GM23338 (cell line): ENCODE data around the gene PEAK3.

Experiments used
- CREB1 ChIP-seq: fragments of 250-450 bp; sonication (Bioruptor Pico); IDR thresholded peaks from 2 replicates; pipeline ENCODE4 v1.5.0; 2020; ENCODE audit warnings: low read depth, mild to moderate bottlenecking, moderate library complexity
- EZH2phosphoT487 ChIP-seq: fragments of 200-600 bp; sonication (generic); IDR thresholded peaks from one replicate; pipeline ENCODE4 v1.8.1; 2018; ENCODE audit warnings: antibody characterized with exemption; ENCODE audit not compliant: unreplicated experiment
- POLR2AphosphoS5 ChIP-seq: IDR thresholded peaks from 2 replicates; pipeline ENCODE4 v1.6.1; 2016; ENCODE audit warnings: antibody characterized with exemption, low read depth
- TF ChIP-seq, protein P1 (sequence below), 2 experiments: fragments of 200-600 bp in 1 of 2; sonication (generic) in 1 of 2; conservative IDR thresholded peaks; 2 replicates each; pipeline versions ENCODE4 v1.5.1 to v1.6.1; 2016 to 2017; ENCODE audit warnings: antibody characterized with exemption in 2 of 2, low read depth in 2 of 2, mild to moderate bottlenecking in 2 of 2, moderate library complexity in 1 of 2

DNA sequence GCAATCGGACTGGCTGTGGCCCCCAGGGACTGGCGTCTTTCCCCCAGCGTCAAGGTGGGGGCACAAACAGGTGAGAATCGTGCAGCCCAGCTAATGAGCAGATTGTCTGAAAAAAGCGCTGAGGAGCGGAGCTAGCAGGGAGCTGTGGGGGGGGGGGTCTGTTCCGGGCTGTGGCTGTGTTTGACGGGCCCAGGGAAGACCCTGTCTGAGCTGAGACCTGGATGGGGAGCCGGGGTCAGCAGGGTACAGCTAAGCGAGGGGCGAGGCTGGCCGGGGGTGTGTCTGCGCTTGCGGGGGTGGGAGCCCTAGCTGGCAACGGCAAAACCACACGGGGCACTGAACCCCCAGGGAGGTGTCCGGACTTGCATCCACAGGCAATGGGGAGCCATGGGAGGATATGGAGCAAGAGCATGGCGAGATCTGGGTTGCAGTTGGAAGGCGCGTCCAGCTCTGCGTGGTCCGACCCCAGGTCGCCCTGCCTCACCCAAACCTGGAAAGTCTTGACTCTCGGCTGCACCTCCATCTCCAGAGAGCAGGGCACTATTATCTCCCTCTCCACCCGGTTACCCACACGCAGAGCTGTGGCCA is 21.3 kb upstream of the PEAK3 start:
- TF ChIP-seq, protein P1, sequence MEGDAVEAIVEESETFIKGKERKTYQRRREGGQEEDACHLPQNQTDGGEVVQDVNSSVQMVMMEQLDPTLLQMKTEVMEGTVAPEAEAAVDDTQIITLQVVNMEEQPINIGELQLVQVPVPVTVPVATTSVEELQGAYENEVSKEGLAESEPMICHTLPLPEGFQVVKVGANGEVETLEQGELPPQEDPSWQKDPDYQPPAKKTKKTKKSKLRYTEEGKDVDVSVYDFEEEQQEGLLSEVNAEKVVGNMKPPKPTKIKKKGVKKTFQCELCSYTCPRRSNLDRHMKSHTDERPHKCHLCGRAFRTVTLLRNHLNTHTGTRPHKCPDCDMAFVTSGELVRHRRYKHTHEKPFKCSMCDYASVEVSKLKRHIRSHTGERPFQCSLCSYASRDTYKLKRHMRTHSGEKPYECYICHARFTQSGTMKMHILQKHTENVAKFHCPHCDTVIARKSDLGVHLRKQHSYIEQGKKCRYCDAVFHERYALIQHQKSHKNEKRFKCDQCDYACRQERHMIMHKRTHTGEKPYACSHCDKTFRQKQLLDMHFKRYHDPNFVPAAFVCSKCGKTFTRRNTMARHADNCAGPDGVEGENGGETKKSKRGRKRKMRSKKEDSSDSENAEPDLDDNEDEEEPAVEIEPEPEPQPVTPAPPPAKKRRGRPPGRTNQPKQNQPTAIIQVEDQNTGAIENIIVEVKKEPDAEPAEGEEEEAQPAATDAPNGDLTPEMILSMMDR (conservative IDR thresholded peaks at IDR 0.05; ENCODE audit: low read depth in 2 of 2): no peak
- TF ChIP-seq EZH2phosphoT487: no peak
- TF ChIP-seq POLR2AphosphoS5: no peak
- no peak for TF ChIP-seq CREB1 (CRISPR knock-in tag)
